IMR-90 (cell line): ENCODE data around the gene BCL11B. TPM values are rescaled to one million over a fixed set of nuclear protein-coding genes. Genes with fewer than 3 reads are reported as not detected.

Source experiments
- ATAC-seq: fragments of 200-7000 bp; cut with Tn5 transposase; 2 replicates; pipeline ENCODE4 v1.9.1; 2020; ENCODE audit warnings: low read depth, mild to moderate bottlenecking, moderate library complexity
- BruUV-seq: library from RNA; stranded (reverse); fragments of 400-500 nt; replicated peaks from 2 replicates; lab custom pipeline; 2021; lab: Mats Ljungman, UMichigan
- CTCF ChIA-PET: fragments of 300-600 bp; formaldehyde crosslinking; extraction: SDS; loops from one replicate; lab custom pipeline; 2021; ENCODE audit warnings: antibody characterized with exemption; lab: Yijun Ruan, JAX
- POLR2A ChIA-PET: fragments of 300-600 bp; sonication (Branson Sonifier 250); formaldehyde crosslinking; loops from one replicate; lab custom pipeline; 2022; ENCODE audit warnings: antibody characterized with exemption; ENCODE audit not compliant: unreplicated experiment; lab: Charles Lee
- DNase-seq: peaks from one replicate; pipeline ENCODE4 v3.0.0; 2013
- H2AFZ ChIP-seq: replicated peaks from 2 replicates; pipeline ENCODE3; 2013; ENCODE audit warnings: low read length, mild to moderate bottlenecking; ENCODE audit not compliant: poor library complexity
- H2AK5ac ChIP-seq: 2 replicates; pipeline ENCODE4 v1.6.1; 2013; ENCODE audit warnings: low read depth, low read length, inconsistent platforms
- H2AK9ac ChIP-seq: replicated peaks from 2 replicates; pipeline ENCODE3; 2013; ENCODE audit warnings: mild to moderate bottlenecking, low read depth, low read length, moderate library complexity; ENCODE audit not compliant: poor library complexity
- H2BK120ac ChIP-seq: 2 replicates; pipeline ENCODE4 v1.6.1; 2013; ENCODE audit warnings: low read depth, low read length, inconsistent platforms
- H2BK15ac ChIP-seq: 3 replicates; pipeline ENCODE4 v1.6.1; 2013; ENCODE audit warnings: low read depth, low read length, inconsistent platforms
- H2BK20ac ChIP-seq: 2 replicates; pipeline ENCODE4 v1.6.1; 2013; ENCODE audit warnings: low read depth, mild to moderate bottlenecking, inconsistent platforms, low read length, moderate library complexity
- H2BK5ac ChIP-seq: 2 replicates; pipeline ENCODE4 v1.6.1; 2013; ENCODE audit warnings: mild to moderate bottlenecking, low read depth, low read length, inconsistent platforms; ENCODE audit not compliant: poor library complexity, severe bottlenecking
- H3K14ac ChIP-seq: replicated peaks from 2 replicates; pipeline ENCODE4 v1.6.1; 2013; ENCODE audit warnings: low read depth, low read length, inconsistent platforms
- H3K18ac ChIP-seq: 2 replicates; pipeline ENCODE4 v1.6.1; 2013; ENCODE audit warnings: low read depth, low read length, control low read depth
- H3K23ac ChIP-seq: 2 replicates; pipeline ENCODE4 v1.6.1; 2013; ENCODE audit warnings: low read depth, low read length, inconsistent platforms
- H3K27ac ChIP-seq: 2 replicates; pipeline ENCODE4 v1.5.1; 2013; ENCODE audit warnings: mild to moderate bottlenecking, control low read depth, low read length; ENCODE audit not compliant: insufficient read depth
- H3K27me3 ChIP-seq: 2 replicates; pipeline ENCODE4 v1.6.1; 2013; ENCODE audit warnings: low read length; ENCODE audit not compliant: control insufficient read depth, insufficient read depth
- H3K36me3 ChIP-seq: 2 replicates; pipeline ENCODE4 v1.6.1; 2013; ENCODE audit warnings: low read length, mixed read lengths; ENCODE audit not compliant: control insufficient read depth, insufficient read depth
- H3K4ac ChIP-seq: 2 replicates; pipeline ENCODE4 v1.6.1; 2013; ENCODE audit warnings: low read depth, low read length, inconsistent platforms
- H3K4me1 ChIP-seq: 2 replicates; pipeline ENCODE4 v1.6.1; 2013; ENCODE audit warnings: low read length, mixed read lengths; ENCODE audit not compliant: control insufficient read depth, insufficient read depth
- H3K4me2 ChIP-seq: 2 replicates; pipeline ENCODE4 v1.6.1; 2013; ENCODE audit warnings: low read depth, mild to moderate bottlenecking, control low read depth, low read length, moderate library complexity
- H3K4me3 ChIP-seq: 2 replicates; pipeline ENCODE4 v1.5.1; 2013; ENCODE audit warnings: low read depth, mild to moderate bottlenecking, control low read depth, low read length, moderate library complexity; ENCODE audit not compliant: insufficient read depth
- H3K56ac ChIP-seq: 2 replicates; pipeline ENCODE4 v1.6.1; 2013; ENCODE audit warnings: low read length, inconsistent platforms; ENCODE audit not compliant: insufficient read depth; ENCODE audit errors: extremely low read depth
- H3K79me1 ChIP-seq, 2 experiments: 2 replicates each; pipeline ENCODE4 v1.6.1; 2013; ENCODE audit warnings: low read length in 2 of 2, inconsistent platforms in 1 of 2, low read depth in 1 of 2
- H3K9ac ChIP-seq: 2 replicates; pipeline ENCODE4 v1.6.1; 2013; ENCODE audit warnings: low read depth, low read length, control low read depth
- H3K9me1 ChIP-seq: 2 replicates; pipeline ENCODE4 v1.6.1; 2013; ENCODE audit warnings: low read length, inconsistent platforms; ENCODE audit not compliant: insufficient read depth
- H3K9me3 ChIP-seq: 2 replicates; pipeline ENCODE4 v1.6.1; 2013; ENCODE audit warnings: low read length; ENCODE audit not compliant: control insufficient read depth, insufficient read depth
- H4K20me1 ChIP-seq: 2 replicates; pipeline ENCODE4 v1.6.1; 2013; ENCODE audit warnings: low read length, inconsistent platforms; ENCODE audit not compliant: insufficient read depth
- H4K5ac ChIP-seq: 2 replicates; pipeline ENCODE4 v1.6.1; 2013; ENCODE audit warnings: mild to moderate bottlenecking, low read depth, low read length, control low read depth
- H4K8ac ChIP-seq, 2 experiments: 2 replicates each; pipeline ENCODE4 v1.6.1; 2013; ENCODE audit warnings: low read depth in 2 of 2, low read length in 2 of 2, control low read depth in 1 of 2, inconsistent platforms in 1 of 2
- H4K91ac ChIP-seq: 2 replicates; pipeline ENCODE4 v1.6.1; 2013; ENCODE audit warnings: low read depth, low read length, inconsistent platforms; ENCODE audit not compliant: insufficient read depth
- CEBPB ChIP-seq: IDR thresholded peaks from 2 replicates; pipeline ENCODE4 v1.6.1; 2012; ENCODE audit warnings: low read depth, low read length, improper control_type of control experiment
- CHD1 ChIP-seq: IDR thresholded peaks from 2 replicates; pipeline ENCODE4 v1.6.1; 2012; ENCODE audit warnings: low read depth, low read length, improper control_type of control experiment
- ELK1 ChIP-seq: fragments of 150-350 bp; IDR thresholded peaks from 2 replicates; pipeline ENCODE4 v1.6.1; 2016; ENCODE audit warnings: low read depth, mild to moderate bottlenecking, low read length, moderate library complexity, borderline replicate concordance
- FOS ChIP-seq: fragments of 150-350 bp; IDR thresholded peaks from 2 replicates; pipeline ENCODE4 v1.6.1; 2016; ENCODE audit warnings: low read depth, low read length
- MAFK ChIP-seq: IDR thresholded peaks from 2 replicates; pipeline ENCODE4 v1.6.1; 2012; ENCODE audit warnings: low read depth, low read length, improper control_type of control experiment
- MAZ ChIP-seq: IDR thresholded peaks from 2 replicates; pipeline ENCODE4 v1.6.1; 2012; ENCODE audit warnings: low read depth, mild to moderate bottlenecking, low read length, improper control_type of control experiment, moderate library complexity, borderline replicate concordance
- MXI1 ChIP-seq: IDR thresholded peaks from 2 replicates; pipeline ENCODE4 v1.6.1; 2012; ENCODE audit warnings: low read depth, mild to moderate bottlenecking, low read length, moderate library complexity, borderline replicate concordance
- NFE2L2 ChIP-seq: fragments of 150-350 bp; IDR thresholded peaks from 2 replicates; pipeline ENCODE4 v1.6.1; 2016; ENCODE audit warnings: low read depth, mild to moderate bottlenecking, low read length
- POLR2A ChIP-seq: IDR thresholded peaks from 2 replicates; pipeline ENCODE4 v1.6.1; 2012; ENCODE audit warnings: mild to moderate bottlenecking, low read depth, low read length
- RAD21 ChIP-seq: IDR thresholded peaks from 2 replicates; pipeline ENCODE4 v1.6.1; 2012; ENCODE audit warnings: low read length, improper control_type of control experiment
- RCOR1 ChIP-seq: IDR thresholded peaks from 2 replicates; pipeline ENCODE4 v1.6.1; 2012; ENCODE audit warnings: mild to moderate bottlenecking, low read length, improper control_type of control experiment; ENCODE audit not compliant: insufficient replicate concordance
- RFX5 ChIP-seq: IDR thresholded peaks from 2 replicates; pipeline ENCODE4 v1.8.0; 2012; ENCODE audit warnings: low read depth, mild to moderate bottlenecking, low read length, moderate library complexity
- SMC3 ChIP-seq: fragments of 150-350 bp; IDR thresholded peaks from 2 replicates; pipeline ENCODE4 v1.6.1; 2016; ENCODE audit warnings: low read depth, mild to moderate bottlenecking, antibody characterized with exemption, low read length, moderate library complexity
- USF2 ChIP-seq: fragments of 150-350 bp; IDR thresholded peaks from 2 replicates; pipeline ENCODE4 v1.6.1; 2017; ENCODE audit warnings: mild to moderate bottlenecking, antibody characterized with exemption, low read length, low read depth
- WGBS, 2 experiments: methylation state at CpG; one replicate each; pipeline versions ENCODE4 v1.1.5 to v1.1.7; 2013; ENCODE audit warnings: missing lambda C conversion rate in 2 of 2; ENCODE audit not compliant: insufficient read length in 1 of 2; ENCODE audit errors: extremely low coverage in 2 of 2; 5-methylcytosine and 5-hydroxymethylcytosine counted together
- dilution Hi-C: fragments of 300-500 bp; cut with HindIII; formaldehyde crosslinking; loops from one replicate; pipeline ENCODE4 v1.14.3; 2018; ENCODE audit warnings: low sequenced_read_pairs; ENCODE audit not compliant: unreplicated experiment
- in situ Hi-C: fragments of 300-500 bp; cut with MboI; formaldehyde crosslinking; loops from 3 replicates; pipeline ENCODE4 v1.14.3; 2019; ENCODE audit warnings: low sequenced_read_pairs, inconsistent platforms, mixed read lengths
- intact Hi-C: fragments of 100-400 bp; cut with micrococcal nuclease; formaldehyde crosslinking; loops from 2 replicates; pipeline ENCODE4 v1.10.0; 2022
- polyA plus RNA-seq, 3 experiments: library from polyadenylated mRNA; depleted of rRNA; stranded (reverse); fragments of >200 nt; gene quantifications; 2 replicates each; pipeline ENCODE4 v1.2.3, GENCODE V29; 2012; ENCODE audit warnings: low replicate concordance in 1 of 3
- total RNA-seq: library from RNA; depleted of rRNA; stranded (reverse); fragments of >200 nt; gene quantifications from 2 replicates; pipeline ENCODE4 v1.2.3, GENCODE V29; 2012
- TF ChIP-seq, protein P1 (sequence below): conservative IDR thresholded peaks from 2 replicates; pipeline ENCODE4 v1.5.1; 2012; ENCODE audit warnings: mild to moderate bottlenecking, low read depth, low read length, improper control_type of control experiment

Gene BCL11B
- total and polyA plus RNA-seq, 2 of the 4 experiments (the other 2 are of a cell fraction) = under 0.01 TPM; not detected in 1

- no peak overlapping the region for H3K4me3 ChIP-seq
- no peak overlapping the region for H2BK120ac ChIP-seq
- H3K23ac ChIP-seq = no peak overlapping the region
- no peak overlapping the region for H3K14ac ChIP-seq
- BruUV-seq = no TSS peak
- H3K56ac ChIP-seq = no peak overlapping the region
- H3K79me1 ChIP-seq = no peaks in the 10 kb centered on the region
- no peak overlapping the region for H3K27ac ChIP-seq
- in situ Hi-C loops (no loop called here), intact Hi-C loops (no loop called here), dilution Hi-C loops (no loop called here)
- POLR2A ChIA-PET = no interaction called here
- no peak overlapping the region for H2AK9ac ChIP-seq
- TF ChIP-seq RAD21 (no peak), SMC3 (no peak), MXI1 (no peak), CEBPB (no peak), MAZ (no peak), RCOR1 (no peak), MAFK (no peak), ELK1 (no peak), CHD1 (no peak), NFE2L2 (no peak), FOS (no peak), USF2 (no peak), POLR2A (no peak), RFX5 (no peak)
- TF ChIP-seq, protein P1, sequence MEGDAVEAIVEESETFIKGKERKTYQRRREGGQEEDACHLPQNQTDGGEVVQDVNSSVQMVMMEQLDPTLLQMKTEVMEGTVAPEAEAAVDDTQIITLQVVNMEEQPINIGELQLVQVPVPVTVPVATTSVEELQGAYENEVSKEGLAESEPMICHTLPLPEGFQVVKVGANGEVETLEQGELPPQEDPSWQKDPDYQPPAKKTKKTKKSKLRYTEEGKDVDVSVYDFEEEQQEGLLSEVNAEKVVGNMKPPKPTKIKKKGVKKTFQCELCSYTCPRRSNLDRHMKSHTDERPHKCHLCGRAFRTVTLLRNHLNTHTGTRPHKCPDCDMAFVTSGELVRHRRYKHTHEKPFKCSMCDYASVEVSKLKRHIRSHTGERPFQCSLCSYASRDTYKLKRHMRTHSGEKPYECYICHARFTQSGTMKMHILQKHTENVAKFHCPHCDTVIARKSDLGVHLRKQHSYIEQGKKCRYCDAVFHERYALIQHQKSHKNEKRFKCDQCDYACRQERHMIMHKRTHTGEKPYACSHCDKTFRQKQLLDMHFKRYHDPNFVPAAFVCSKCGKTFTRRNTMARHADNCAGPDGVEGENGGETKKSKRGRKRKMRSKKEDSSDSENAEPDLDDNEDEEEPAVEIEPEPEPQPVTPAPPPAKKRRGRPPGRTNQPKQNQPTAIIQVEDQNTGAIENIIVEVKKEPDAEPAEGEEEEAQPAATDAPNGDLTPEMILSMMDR = no peak
- H3K27me3 ChIP-seq = no peaks in the 10 kb centered on the region
- H3K9me1 ChIP-seq = no peaks in the 10 kb centered on the region; the same call in 1 of the 2 replicates
- H2BK15ac ChIP-seq = no peak overlapping the region
- ATAC-seq (no peak), DNase-seq (no peak)
- H2AK5ac ChIP-seq = no peak overlapping the region
- no peak overlapping the region for H3K4me2 ChIP-seq
- no peaks in the 10 kb centered on the region for H4K20me1 ChIP-seq
- no peak overlapping the region for H4K5ac ChIP-seq
- H2BK20ac ChIP-seq = no peak overlapping the region
- no peaks in the 10 kb centered on the region for H3K36me3 ChIP-seq
- H3K9me3 ChIP-seq = peaks cover 33% of the 10 kb centered on the region
- CTCF ChIA-PET = interaction anchor here (0.6 kb wide), 1 partner anchor 358 kb away, joined by 3 read pairs; no protein-coding TSS in a partner anchor
- WGBS, 2 experiments = 30% methylated on average over 2 of the region's 4 CpGs; no CpG with 5 or more reads in 1 of the 2 experiments
- H4K91ac ChIP-seq = no peak overlapping the region
- H3K9ac ChIP-seq = no peak overlapping the region
- no peak overlapping the region for H2BK5ac ChIP-seq
- H3K4ac ChIP-seq = no peak overlapping the region
- no peak overlapping the region for H4K8ac ChIP-seq
- no peaks in the 10 kb centered on the region for H3K4me1 ChIP-seq
- H2AFZ ChIP-seq = no peak overlapping the region
- no peak overlapping the region for H3K18ac ChIP-seq
These were observed 64.5 kb downstream of the BCL11B start for GRCh38 chr14:99207456-99207855.
